ENCODE results near the gene PPFIBP2. TPM values are rescaled to one million over a fixed set of nuclear protein-coding genes. Genes with fewer than 3 reads are reported as not detected.

Gene PPFIBP2
- 10 to 100 TPM; 64.3 to 91.9 (median 71.6) TPM for total RNA-seq

- Histone ChIP-seq H3K27ac (peak within 1 kb of the TSS; percentile 97 to 100 (median 98)), H3K36me3 (no peaks in the 10 kb centered on the region), H3K9me3 (no peaks in the 10 kb centered on the region), H3K4me1 (peaks cover 34 to 37% of the 10 kb centered on the region in 2 donors), H3K4me3 (replicated peaks in 1 of 3) (peak within 1 kb of the TSS; percentile 31 to 93 (median 82)), H3K27me3 (no peaks in the 10 kb centered on the region)
- 0 to 1% methylated on average over 14 to 24 of the region's 79 CpGs for WGBS, 2 donors
- peak; percentile 93 to 96 for DNase-seq
- peak; percentile 59 to 95 for TF ChIP-seq POLR2A (IDR thresholded peaks at IDR 0.05)
- TF ChIP-seq CTCF (IDR thresholded peaks at IDR 0.05), result peak in 5 of 6 experiments; percentile 55 to 78 (median 65)
- intact Hi-C loops (cut with DNase I), result loop anchor here (10.0 kb wide), 1 partner anchor 61 kb away; no protein-coding TSS in a partner anchor
Measured at GRCh38 chr11:7513234-7514098, at the start of gene PPFIBP2. TSS of gene PPFIBP2 (plus strand) at chr11:7513999. CDS start at chr11:7549476, 35,477 bp downstream.

- H3K27me3 ChIP-seq, result no peaks in the 10 kb centered on the region
- H3K9me3 ChIP-seq, result no peaks in the 10 kb centered on the region
- intact Hi-C loops (cut with DNase I), result no loop called here
- TF ChIP-seq CTCF (IDR thresholded peaks at IDR 0.05), result no peak
- no peak for TF ChIP-seq POLR2A (IDR thresholded peaks at IDR 0.05)
- no peak for DNase-seq
- 79 to 98% methylated on average over 2 of the region's 2 CpGs for WGBS, 2 donors
- no peaks in the 10 kb centered on the region for H3K36me3 ChIP-seq
- H3K4me3 ChIP-seq (replicated peaks in 1 of 3), result no peak overlapping the region
- no peaks in the 10 kb centered on the region for H3K4me1 ChIP-seq
- H3K27ac ChIP-seq, result no peak overlapping the region
Measured at GRCh38 chr11:7467652-7468051, 46.1 kb upstream of the PPFIBP2 start.

GRCh38 chr11:7469351-7469865 lies 44.4 kb upstream of the PPFIBP2 start:
- WGBS, 2 donors, result 96 to 99% methylated on average over 5 of the region's 5 CpGs
- intact Hi-C loops (cut with DNase I), result no loop called here

GRCh38 chr11:7471071-7471470 lies 42.7 kb upstream of the PPFIBP2 start:
- intact Hi-C loops (cut with DNase I), result no loop called here
- no peak for TF ChIP-seq POLR2A (IDR thresholded peaks at IDR 0.05)
- TF ChIP-seq CTCF (IDR thresholded peaks at IDR 0.05), result no peak
- Histone ChIP-seq H3K4me1 (no peaks in the 10 kb centered on the region), H3K27me3 (no peaks in the 10 kb centered on the region), H3K27ac (no peak overlapping the region), H3K9me3 (no peaks in the 10 kb centered on the region), H3K36me3 (no peaks in the 10 kb centered on the region), H3K4me3 (replicated peaks in 1 of 3) (no peak overlapping the region)
- WGBS, 2 donors, result 88 to 96% methylated on average over 7 of the region's 7 CpGs
- DNase-seq, result no peak

More at GRCh38 chr11:7469351-7469865, 44.4 kb upstream of the PPFIBP2 start:
- no peaks in the 10 kb centered on the region for H3K36me3 ChIP-seq
- H3K9me3 ChIP-seq, result no peaks in the 10 kb centered on the region
- TF ChIP-seq CTCF (IDR thresholded peaks at IDR 0.05) (no peak), POLR2A (IDR thresholded peaks at IDR 0.05) (no peak)
- H3K4me1 ChIP-seq, result no peaks in the 10 kb centered on the region
- no peak overlapping the region for H3K27ac ChIP-seq
- no peak overlapping the region for H3K4me3 ChIP-seq (replicated peaks in 1 of 3)
- no peak for DNase-seq
- H3K27me3 ChIP-seq, result no peaks in the 10 kb centered on the region

- TF ChIP-seq CTCF (IDR thresholded peaks at IDR 0.05) (no peak), POLR2A (IDR thresholded peaks at IDR 0.05) (no peak)
- 78 to 100% methylated on average over 1 of the region's 1 CpG for WGBS, 2 donors
- Histone ChIP-seq H3K36me3 (no peaks in the 10 kb centered on the region), H3K4me3 (replicated peaks in 1 of 3) (no peak overlapping the region), H3K4me1 (no peaks in the 10 kb centered on the region), H3K27me3 (no peaks in the 10 kb centered on the region), H3K9me3 (no peaks in the 10 kb centered on the region), H3K27ac (no peak overlapping the region)
- no peak for DNase-seq
- intact Hi-C loops (cut with DNase I), result no loop called here
Measured at GRCh38 chr11:7473717-7474116, 40.1 kb upstream of the PPFIBP2 start.

Measured in thyroid gland (tissue), 4 donors.